GM12878 (cell line): ENCODE results near the gene LYSMD2. TPM values are rescaled to one million over a fixed set of nuclear protein-coding genes. Genes with fewer than 3 reads are reported as not detected.

Experiments used
- ATAC-seq: fragments of 200-7000 bp; cut with Tn5 transposase; 3 replicates; pipeline ENCODE4 v1.9.1; 2020; ENCODE audit warnings: mild to moderate bottlenecking, moderate library complexity
- BruUV-seq: library from RNA; stranded (reverse); fragments of 400-500 nt; replicated peaks from 2 replicates; lab custom pipeline; 2021; lab: Mats Ljungman, UMichigan
- CTCF ChIA-PET: fragments of 300-600 bp; sonication (Branson Sonifier 250); formaldehyde crosslinking; extraction: SDS; loops from one replicate; lab custom pipeline; 2021; ENCODE audit warnings: inconsistent platforms; lab: Yijun Ruan, JAX
- POLR2A ChIA-PET: fragments of 350-600 bp; formaldehyde crosslinking; extraction: SDS; loops from one replicate; lab custom pipeline; 2021; ENCODE audit warnings: inconsistent platforms; lab: Charles Lee
- RAD21 ChIA-PET: fragments of 300-600 bp; sonication (Branson Sonifier 250); formaldehyde crosslinking; loops from one replicate; lab custom pipeline; 2023; ENCODE audit warnings: antibody characterized with exemption; ENCODE audit not compliant: unreplicated experiment; lab: Charles Lee
- SMC1A ChIA-PET: fragments of 300-600 bp; sonication (Branson Sonifier 250); formaldehyde crosslinking; loops from one replicate; lab custom pipeline; 2023; ENCODE audit not compliant: unreplicated experiment, uncharacterized antibody; lab: Charles Lee
- DNase-seq: peaks from one replicate; pipeline ENCODE4 v3.0.0-alpha.2; 2011; ENCODE audit warnings: low read depth, low spot score
- FAIRE-seq: peaks from 3 replicates; lab custom pipeline; 2011; peaks lifted over from hg19 to GRCh38; lab: Jason Lieb, UNC
- H2AFZ ChIP-seq: 2 replicates; pipeline ENCODE4 v1.6.0; 2011; ENCODE audit warnings: low read depth, low read length, control low read depth; ENCODE audit not compliant: control insufficient read depth
- H3K27ac ChIP-seq: 2 replicates; pipeline ENCODE4 v1.5.1; 2011; ENCODE audit warnings: control low read depth; ENCODE audit not compliant: control insufficient read depth, insufficient read depth
- H3K27me3 ChIP-seq, 2 experiments: replicated peaks in 1 of 2; 2 replicates each; pipeline versions ENCODE4 v1.6.0 to v1.6.1; 2011; ENCODE audit warnings: low read length in 1 of 2; ENCODE audit not compliant: control insufficient read depth in 2 of 2, insufficient read depth in 2 of 2
- H3K36me3 ChIP-seq, 2 experiments: 2 replicates each; pipeline ENCODE4 v1.5.1; 2011; ENCODE audit warnings: low read length in 1 of 2; ENCODE audit not compliant: control insufficient read depth in 2 of 2, insufficient read depth in 2 of 2
- H3K4me1 ChIP-seq: 2 replicates; pipeline ENCODE4 v1.6.1; 2011; ENCODE audit warnings: mild to moderate bottlenecking, low read length, moderate library complexity, mixed read lengths; ENCODE audit not compliant: control insufficient read depth, insufficient read depth
- H3K4me2 ChIP-seq: 2 replicates; pipeline ENCODE4 v1.6.0; 2011; ENCODE audit warnings: control low read depth; ENCODE audit not compliant: control insufficient read depth, insufficient read depth
- H3K4me3 ChIP-seq: fragments of 200-600 bp; sonication (generic); 2 replicates; pipeline ENCODE4 v1.5.1; 2016
- H3K79me2 ChIP-seq: 2 replicates; pipeline ENCODE4 v1.6.0; 2011; ENCODE audit warnings: low read length; ENCODE audit not compliant: control insufficient read depth, insufficient read depth
- H3K9ac ChIP-seq: 2 replicates; pipeline ENCODE4 v1.8.0; 2011; ENCODE audit warnings: low read length, control low read depth, mixed read lengths; ENCODE audit not compliant: control insufficient read depth, insufficient read depth
- H3K9me3 ChIP-seq: replicated peaks from 3 replicates; pipeline ENCODE4 v1.5.1; 2011; ENCODE audit warnings: mild to moderate bottlenecking, low read length; ENCODE audit not compliant: control insufficient read depth, insufficient read depth
- H4K20me1 ChIP-seq: 2 replicates; pipeline ENCODE4 v1.6.0; 2011; ENCODE audit not compliant: control insufficient read depth, insufficient read depth
- EP300 ChIP-seq, 2 experiments: fragments of 150-350 bp in 1 of 2; IDR thresholded peaks; 2 replicates each; pipeline ENCODE4 v1.6.1; 2011 to 2012; ENCODE audit warnings: low read depth in 2 of 2, low read length in 2 of 2, borderline replicate concordance in 1 of 2, improper control_type of control experiment in 1 of 2, inconsistent platforms in 1 of 2; ENCODE audit not compliant: control insufficient read depth in 1 of 2
- NFYB ChIP-seq: IDR thresholded peaks from 2 replicates; pipeline ENCODE4 v1.6.1; 2011; ENCODE audit warnings: low read depth, mild to moderate bottlenecking, low read length, improper control_type of control experiment, moderate library complexity; ENCODE audit not compliant: insufficient read depth
- RAD51 ChIP-seq: fragments of 450-650 bp; IDR thresholded peaks from 2 replicates; pipeline ENCODE4 v1.6.1; 2016; ENCODE audit warnings: moderate library complexity, mild to moderate bottlenecking, inconsistent platforms
- SIN3A ChIP-seq: IDR thresholded peaks from 2 replicates; pipeline ENCODE4 v1.6.1; 2012; ENCODE audit warnings: low read depth, low read length, improper control_type of control experiment
- SMAD5 ChIP-seq: IDR thresholded peaks from 2 replicates; pipeline ENCODE4 v1.6.1; 2016; ENCODE audit warnings: antibody characterized with exemption, low read depth
- SMC3 ChIP-seq: IDR thresholded peaks from 2 replicates; pipeline ENCODE4 v1.6.1; 2011; ENCODE audit warnings: low read length, improper control_type of control experiment, borderline replicate concordance
- ZBTB11 ChIP-seq: fragments of 450-650 bp; formaldehyde crosslinking; IDR thresholded peaks from 2 replicates; pipeline ENCODE4 v1.5.0; 2022; ENCODE audit warnings: mild to moderate bottlenecking, missing genetic modification characterization
- ZNF207 ChIP-seq: fragments of 450-650 bp; IDR thresholded peaks from 2 replicates; pipeline ENCODE4 v1.6.1; 2014; ENCODE audit warnings: antibody characterized with exemption, mild to moderate bottlenecking, borderline replicate concordance
- ZNF687 ChIP-seq: fragments of 450-650 bp; IDR thresholded peaks from 2 replicates; pipeline ENCODE4 v1.6.1; 2017; ENCODE audit warnings: mild to moderate bottlenecking, moderate library complexity
- ZSCAN29 ChIP-seq: fragments of 450-650 bp; IDR thresholded peaks from 2 replicates; pipeline ENCODE4 v1.6.1; 2017; ENCODE audit warnings: mild to moderate bottlenecking, moderate library complexity
- WGBS: methylation state at CpG from one replicate; pipeline ENCODE4 v1.1.6; 2016; ENCODE audit warnings: low lambda C conversion rate; ENCODE audit not compliant: insufficient replicate concordance, insufficient coverage; ENCODE audit errors: missing lambda C conversion rate; 5-methylcytosine and 5-hydroxymethylcytosine counted together
- in situ Hi-C: fragments of 300-500 bp; cut with MboI; formaldehyde crosslinking; loops from 9 replicates; pipeline ENCODE4 v1.14.3; 2018; ENCODE audit warnings: mixed read lengths
- intact Hi-C: fragments of 100-400 bp; cut with micrococcal nuclease; formaldehyde crosslinking; loops from one replicate; pipeline ENCODE4 v1.14.2; 2022; ENCODE audit not compliant: unreplicated experiment
- polyA plus RNA-seq, 11 experiments: library from polyadenylated mRNA; depleted of rRNA in 4 of 11; unstranded in 6 of 11; stranded (reverse) in 5 of 11; fragments of >200 nt; fragmentation: Nextera tagmentation in 4 of 11; fragmentation: Illumina TruSeq in 1 of 11; extraction: Ambion mirVana in 4 of 11; extraction: Trizol in 1 of 11; gene quantifications; 1 replicate in 1 of 11; 2 replicates in 10 of 11; pipeline versions ENCODE4 v1.2.1 to v1.2.3, GENCODE V29; 2011 to 2016; ENCODE audit warnings: inconsistent platforms in 2 of 11, missing spikeins in 2 of 11, low read depth in 1 of 11
- total RNA-seq, 4 experiments: library from RNA; depleted of rRNA in 3 of 4; stranded (reverse); fragments of >200 nt in 3 of 4; fragmentation: Illumina TruSeq in 1 of 4; extraction: Trizol in 1 of 4; gene quantifications; 2 replicates each; pipeline versions ENCODE4 v1.2.1 to v1.2.3, GENCODE V29; 2013 to 2021

Gene LYSMD2
- total and polyA plus RNA-seq, 10 of the 15 experiments (the other 5 are each of a cell fraction or from before 2014, with no cell fraction given), result 30.5 to 61.3 (median 45.4) TPM

GRCh38 chr15:51706291-51706690, 31.2 kb downstream of the LYSMD2 start:
- ATAC-seq (no peak), FAIRE-seq (no peak), DNase-seq (no peak)
- Histone ChIP-seq H4K20me1 (no peaks in the 10 kb centered on the region), H3K4me3 (no peak overlapping the region), H3K9ac (no peak overlapping the region), H3K4me2 (no peak overlapping the region), H3K27me3 (no peaks in the 10 kb centered on the region), H3K4me1 (no peaks in the 10 kb centered on the region), H3K79me2 (no peaks in the 10 kb centered on the region), H3K9me3 (no peaks in the 10 kb centered on the region), H3K36me3 (no peaks in the 10 kb centered on the region), H2AFZ (no peak overlapping the region), H3K27ac (no peak overlapping the region)
- SMC1A ChIA-PET, result interaction anchor here (0.5 to 1.3 kb wide), 3 partner anchors 30 to 471 kb away, joined by 3 read pairs; no protein-coding TSS in a partner anchor
- RAD21 ChIA-PET, result interaction anchor here (0.5 kb wide), 1 partner anchor 18 kb away, joined by 3 read pairs; no protein-coding TSS in a partner anchor
- WGBS, result 96% methylated on average over 5 of the region's 5 CpGs
- no TSS peak for BruUV-seq
- intact Hi-C loops (no loop called here), in situ Hi-C loops (no loop called here)
- CTCF ChIA-PET, result no interaction called here
- POLR2A ChIA-PET, result no interaction called here
- TF ChIP-seq ZNF687, result no peak
- no peak for TF ChIP-seq SMAD5
- TF ChIP-seq RAD51, result no peak
- TF ChIP-seq ZNF207, result no peak
- no peak for TF ChIP-seq SIN3A
- TF ChIP-seq ZBTB11 (CRISPR knock-in tag), result no peak
- TF ChIP-seq SMC3, result no peak
- no peak for TF ChIP-seq NFYB
- TF ChIP-seq EP300 (IDR thresholded peaks at IDR 0.05; ENCODE audit: borderline replicate concordance in 1 of 2, control insufficient read depth in 1 of 2, low read depth in 2 of 2, low read length in 2 of 2), result no peak
- TF ChIP-seq ZSCAN29, result no peak
